GM12878 (cell line): ENCODE results near the gene ZNF304. TPM values are rescaled to one million over a fixed set of nuclear protein-coding genes. Genes with fewer than 3 reads are reported as not detected.

Experiments
- ATAC-seq: fragments of 200-7000 bp; cut with Tn5 transposase; 3 replicates; pipeline ENCODE4 v1.9.1; 2020; ENCODE audit warnings: mild to moderate bottlenecking, moderate library complexity
- BruUV-seq: library from RNA; stranded (reverse); fragments of 400-500 nt; replicated peaks from 2 replicates; lab custom pipeline; 2021; lab: Mats Ljungman, UMichigan
- CTCF ChIA-PET: fragments of 300-600 bp; sonication (Branson Sonifier 250); formaldehyde crosslinking; extraction: SDS; loops from one replicate; lab custom pipeline; 2021; ENCODE audit warnings: inconsistent platforms; lab: Yijun Ruan, JAX
- POLR2A ChIA-PET: fragments of 350-600 bp; formaldehyde crosslinking; extraction: SDS; loops from one replicate; lab custom pipeline; 2021; ENCODE audit warnings: inconsistent platforms; lab: Charles Lee
- RAD21 ChIA-PET: fragments of 300-600 bp; sonication (Branson Sonifier 250); formaldehyde crosslinking; loops from one replicate; lab custom pipeline; 2023; ENCODE audit warnings: antibody characterized with exemption; ENCODE audit not compliant: unreplicated experiment; lab: Charles Lee
- SMC1A ChIA-PET: fragments of 300-600 bp; sonication (Branson Sonifier 250); formaldehyde crosslinking; loops from one replicate; lab custom pipeline; 2023; ENCODE audit not compliant: unreplicated experiment, uncharacterized antibody; lab: Charles Lee
- DNase-seq: peaks from one replicate; pipeline ENCODE4 v3.0.0-alpha.2; 2011; ENCODE audit warnings: low read depth, low spot score
- FAIRE-seq: peaks from 3 replicates; lab custom pipeline; 2011; peaks lifted over from hg19 to GRCh38; lab: Jason Lieb, UNC
- H2AFZ ChIP-seq: 2 replicates; pipeline ENCODE4 v1.6.0; 2011; ENCODE audit warnings: low read depth, low read length, control low read depth; ENCODE audit not compliant: control insufficient read depth
- H3K27ac ChIP-seq: 2 replicates; pipeline ENCODE4 v1.5.1; 2011; ENCODE audit warnings: control low read depth; ENCODE audit not compliant: control insufficient read depth, insufficient read depth
- H3K27me3 ChIP-seq, 2 experiments: replicated peaks in 1 of 2; 2 replicates each; pipeline versions ENCODE4 v1.6.0 to v1.6.1; 2011; ENCODE audit warnings: low read length in 1 of 2; ENCODE audit not compliant: control insufficient read depth in 2 of 2, insufficient read depth in 2 of 2
- H3K36me3 ChIP-seq, 2 experiments: 2 replicates each; pipeline ENCODE4 v1.5.1; 2011; ENCODE audit warnings: low read length in 1 of 2; ENCODE audit not compliant: control insufficient read depth in 2 of 2, insufficient read depth in 2 of 2
- H3K4me1 ChIP-seq: 2 replicates; pipeline ENCODE4 v1.6.1; 2011; ENCODE audit warnings: mild to moderate bottlenecking, low read length, moderate library complexity, mixed read lengths; ENCODE audit not compliant: control insufficient read depth, insufficient read depth
- H3K4me2 ChIP-seq: 2 replicates; pipeline ENCODE4 v1.6.0; 2011; ENCODE audit warnings: control low read depth; ENCODE audit not compliant: control insufficient read depth, insufficient read depth
- H3K4me3 ChIP-seq: fragments of 200-600 bp; sonication (generic); 2 replicates; pipeline ENCODE4 v1.5.1; 2016
- H3K79me2 ChIP-seq: 2 replicates; pipeline ENCODE4 v1.6.0; 2011; ENCODE audit warnings: low read length; ENCODE audit not compliant: control insufficient read depth, insufficient read depth
- H3K9ac ChIP-seq: 2 replicates; pipeline ENCODE4 v1.8.0; 2011; ENCODE audit warnings: low read length, control low read depth, mixed read lengths; ENCODE audit not compliant: control insufficient read depth, insufficient read depth
- H3K9me3 ChIP-seq: replicated peaks from 3 replicates; pipeline ENCODE4 v1.5.1; 2011; ENCODE audit warnings: mild to moderate bottlenecking, low read length; ENCODE audit not compliant: control insufficient read depth, insufficient read depth
- H4K20me1 ChIP-seq: 2 replicates; pipeline ENCODE4 v1.6.0; 2011; ENCODE audit not compliant: control insufficient read depth, insufficient read depth
- ATF3 ChIP-seq: IDR thresholded peaks from 2 replicates; pipeline ENCODE4 v1.6.1; 2011; ENCODE audit warnings: low read depth, mild to moderate bottlenecking, low read length, moderate library complexity, borderline replicate concordance; ENCODE audit errors: extremely low read depth
- E2F8 ChIP-seq: fragments of 450-650 bp; IDR thresholded peaks from 2 replicates; pipeline ENCODE4 v1.6.1; 2018; ENCODE audit warnings: mild to moderate bottlenecking, low read depth, moderate library complexity; ENCODE audit not compliant: partially characterized antibody
- LARP7 ChIP-seq: fragments of 450-650 bp; IDR thresholded peaks from 2 replicates; pipeline ENCODE4 v1.6.1; 2017; ENCODE audit warnings: mild to moderate bottlenecking
- MTA2 ChIP-seq: fragments of 450-650 bp; IDR thresholded peaks from 2 replicates; pipeline ENCODE4 v1.6.1; 2016; ENCODE audit warnings: low read depth, mild to moderate bottlenecking, moderate library complexity
- RAD51 ChIP-seq: fragments of 450-650 bp; IDR thresholded peaks from 2 replicates; pipeline ENCODE4 v1.6.1; 2016; ENCODE audit warnings: moderate library complexity, mild to moderate bottlenecking, inconsistent platforms
- SMAD1 ChIP-seq: fragments of 450-650 bp; IDR thresholded peaks from 2 replicates; pipeline ENCODE4 v1.6.1; 2018; ENCODE audit warnings: mild to moderate bottlenecking, low read depth; ENCODE audit not compliant: partially characterized antibody
- YY1 ChIP-seq: IDR thresholded peaks from 2 replicates; pipeline ENCODE4 v1.6.1; 2011; ENCODE audit warnings: low read depth, mild to moderate bottlenecking, low read length
- ZBTB11 ChIP-seq: fragments of 450-650 bp; formaldehyde crosslinking; IDR thresholded peaks from 2 replicates; pipeline ENCODE4 v1.5.0; 2022; ENCODE audit warnings: mild to moderate bottlenecking, missing genetic modification characterization
- WGBS: methylation state at CpG from one replicate; pipeline ENCODE4 v1.1.6; 2016; ENCODE audit warnings: low lambda C conversion rate; ENCODE audit not compliant: insufficient replicate concordance, insufficient coverage; ENCODE audit errors: missing lambda C conversion rate; 5-methylcytosine and 5-hydroxymethylcytosine counted together
- in situ Hi-C: fragments of 300-500 bp; cut with MboI; formaldehyde crosslinking; loops from 9 replicates; pipeline ENCODE4 v1.14.3; 2018; ENCODE audit warnings: mixed read lengths
- intact Hi-C: fragments of 100-400 bp; cut with micrococcal nuclease; formaldehyde crosslinking; loops from one replicate; pipeline ENCODE4 v1.14.2; 2022; ENCODE audit not compliant: unreplicated experiment
- polyA plus RNA-seq, 11 experiments: library from polyadenylated mRNA; depleted of rRNA in 4 of 11; unstranded in 6 of 11; stranded (reverse) in 5 of 11; fragments of >200 nt; fragmentation: Nextera tagmentation in 4 of 11; fragmentation: Illumina TruSeq in 1 of 11; extraction: Ambion mirVana in 4 of 11; extraction: Trizol in 1 of 11; gene quantifications; 1 replicate in 1 of 11; 2 replicates in 10 of 11; pipeline versions ENCODE4 v1.2.1 to v1.2.3, GENCODE V29; 2011 to 2016; ENCODE audit warnings: inconsistent platforms in 2 of 11, missing spikeins in 2 of 11, low read depth in 1 of 11
- total RNA-seq, 4 experiments: library from RNA; depleted of rRNA in 3 of 4; stranded (reverse); fragments of >200 nt in 3 of 4; fragmentation: Illumina TruSeq in 1 of 4; extraction: Trizol in 1 of 4; gene quantifications; 2 replicates each; pipeline versions ENCODE4 v1.2.1 to v1.2.3, GENCODE V29; 2013 to 2021
- TF ChIP-seq, protein P1 (sequence below): fragments of 450-650 bp; formaldehyde crosslinking; IDR thresholded peaks from 2 replicates; pipeline ENCODE4 v1.4.0; 2020; ENCODE audit warnings: mild to moderate bottlenecking, moderate library complexity

Gene ZNF304
- total and polyA plus RNA-seq, 10 of the 15 experiments (the other 5 are each of a cell fraction or from before 2014, with no cell fraction given) = 1.1 to 11.6 (median 6.9) TPM

DNA sequence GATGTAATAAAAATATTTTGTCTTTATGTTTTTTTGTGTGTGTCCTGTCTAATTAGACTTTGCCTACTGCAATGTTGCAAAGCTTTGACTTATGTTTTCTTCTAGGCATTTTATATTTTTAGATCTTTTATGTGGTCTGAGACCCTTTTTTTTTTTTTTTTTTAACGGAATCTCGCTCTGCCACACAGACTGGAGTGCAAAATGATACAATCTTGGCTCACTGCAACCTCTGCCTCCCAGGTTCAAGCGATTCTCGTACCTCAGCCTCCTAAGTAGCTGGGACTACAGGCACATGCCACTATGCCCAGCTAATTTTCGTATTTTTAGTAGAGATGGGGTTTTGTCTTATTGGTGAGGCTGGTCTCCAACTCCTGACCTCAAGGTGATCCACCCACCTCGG, 8.5 kb upstream of the ZNF304 start:
- in situ Hi-C loops (no loop called here), intact Hi-C loops (no loop called here)
- Histone ChIP-seq H3K79me2 (no peaks in the 10 kb centered on the region), H3K4me2 (no peak overlapping the region), H3K36me3 (no peaks in the 10 kb centered on the region), H3K4me1 (no peaks in the 10 kb centered on the region), H3K9ac (no peak overlapping the region), H3K9me3 (no peaks in the 10 kb centered on the region), H3K27me3 (no peaks in the 10 kb centered on the region), H4K20me1 (no peaks in the 10 kb centered on the region), H3K27ac (no peak overlapping the region), H3K4me3 (no peak overlapping the region), H2AFZ (no peak overlapping the region)
- SMC1A ChIA-PET = no interaction called here
- no TSS peak for BruUV-seq
- ATAC-seq = no peak
- no peak for DNase-seq
- 53% methylated on average over 6 of the region's 6 CpGs for WGBS
- CTCF ChIA-PET = interaction anchor here (0.5 kb wide), 1 partner anchor 69 kb away, joined by 3 read pairs; no protein-coding TSS in a partner anchor
- no peak for FAIRE-seq
- TF ChIP-seq, protein P1, sequence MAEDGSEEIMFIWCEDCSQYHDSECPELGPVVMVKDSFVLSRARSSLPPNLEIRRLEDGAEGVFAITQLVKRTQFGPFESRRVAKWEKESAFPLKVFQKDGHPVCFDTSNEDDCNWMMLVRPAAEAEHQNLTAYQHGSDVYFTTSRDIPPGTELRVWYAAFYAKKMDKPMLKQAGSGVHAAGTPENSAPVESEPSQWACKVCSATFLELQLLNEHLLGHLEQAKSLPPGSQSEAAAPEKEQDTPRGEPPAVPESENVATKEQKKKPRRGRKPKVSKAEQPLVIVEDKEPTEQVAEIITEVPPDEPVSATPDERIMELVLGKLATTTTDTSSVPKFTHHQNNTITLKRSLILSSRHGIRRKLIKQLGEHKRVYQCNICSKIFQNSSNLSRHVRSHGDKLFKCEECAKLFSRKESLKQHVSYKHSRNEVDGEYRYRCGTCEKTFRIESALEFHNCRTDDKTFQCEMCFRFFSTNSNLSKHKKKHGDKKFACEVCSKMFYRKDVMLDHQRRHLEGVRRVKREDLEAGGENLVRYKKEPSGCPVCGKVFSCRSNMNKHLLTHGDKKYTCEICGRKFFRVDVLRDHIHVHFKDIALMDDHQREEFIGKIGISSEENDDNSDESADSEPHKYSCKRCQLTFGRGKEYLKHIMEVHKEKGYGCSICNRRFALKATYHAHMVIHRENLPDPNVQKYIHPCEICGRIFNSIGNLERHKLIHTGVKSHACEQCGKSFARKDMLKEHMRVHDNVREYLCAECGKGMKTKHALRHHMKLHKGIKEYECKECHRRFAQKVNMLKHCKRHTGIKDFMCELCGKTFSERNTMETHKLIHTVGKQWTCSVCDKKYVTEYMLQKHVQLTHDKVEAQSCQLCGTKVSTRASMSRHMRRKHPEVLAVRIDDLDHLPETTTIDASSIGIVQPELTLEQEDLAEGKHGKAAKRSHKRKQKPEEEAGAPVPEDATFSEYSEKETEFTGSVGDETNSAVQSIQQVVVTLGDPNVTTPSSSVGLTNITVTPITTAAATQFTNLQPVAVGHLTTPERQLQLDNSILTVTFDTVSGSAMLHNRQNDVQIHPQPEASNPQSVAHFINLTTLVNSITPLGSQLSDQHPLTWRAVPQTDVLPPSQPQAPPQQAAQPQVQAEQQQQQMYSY (CRISPR knock-in tag) = no peak
- TF ChIP-seq YY1 (no peak), ATF3 (no peak), E2F8 (no peak), SMAD1 (no peak), MTA2 (no peak), LARP7 (no peak), RAD51 (no peak), ZBTB11 (CRISPR knock-in tag) (no peak)
- RAD21 ChIA-PET = no interaction called here
- POLR2A ChIA-PET = no interaction called here
